HG03095 (cell line): ENCODE measurements around the gene KIRREL3.

ENCODE experiments used
- ATAC-seq: cut with Tn5 transposase; IDR thresholded peaks from one replicate; pipeline ENCODE4 v1.9.1; 2021; ENCODE audit warnings: moderate library complexity; ENCODE audit not compliant: unreplicated experiment

Gene KIRREL3

GRCh38 chr11:126498281-126498680 lies 502.3 kb downstream of the KIRREL3 start:
- ATAC-seq: no peak

DNA sequence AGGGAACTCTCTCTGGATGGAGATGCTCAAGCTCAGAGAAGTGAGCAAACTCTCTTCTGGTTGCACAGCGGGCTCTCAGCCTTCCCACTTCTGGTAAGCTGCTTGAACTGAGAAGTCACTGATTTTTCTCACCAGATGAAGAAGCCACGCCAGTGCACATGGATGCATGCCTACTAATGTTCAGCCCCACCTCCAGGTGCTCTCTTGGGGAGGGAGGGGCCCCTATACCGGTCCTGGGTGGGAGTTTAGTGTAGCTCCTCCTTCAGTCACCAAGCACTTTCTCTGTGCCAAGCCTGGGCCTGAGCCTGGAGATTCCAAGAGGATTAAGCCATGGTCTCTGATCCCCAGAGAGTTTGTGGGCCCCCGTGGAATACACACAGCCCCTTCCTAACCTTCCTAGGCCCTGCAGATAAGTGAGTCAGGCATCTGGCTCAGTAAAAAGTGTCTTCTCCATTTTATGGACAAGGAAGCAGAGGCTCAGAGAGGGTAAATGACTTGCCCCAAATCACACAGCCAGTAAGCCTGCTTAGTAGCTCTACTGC lies 502.9 kb downstream of the KIRREL3 start:
- no peak for ATAC-seq

DNA sequence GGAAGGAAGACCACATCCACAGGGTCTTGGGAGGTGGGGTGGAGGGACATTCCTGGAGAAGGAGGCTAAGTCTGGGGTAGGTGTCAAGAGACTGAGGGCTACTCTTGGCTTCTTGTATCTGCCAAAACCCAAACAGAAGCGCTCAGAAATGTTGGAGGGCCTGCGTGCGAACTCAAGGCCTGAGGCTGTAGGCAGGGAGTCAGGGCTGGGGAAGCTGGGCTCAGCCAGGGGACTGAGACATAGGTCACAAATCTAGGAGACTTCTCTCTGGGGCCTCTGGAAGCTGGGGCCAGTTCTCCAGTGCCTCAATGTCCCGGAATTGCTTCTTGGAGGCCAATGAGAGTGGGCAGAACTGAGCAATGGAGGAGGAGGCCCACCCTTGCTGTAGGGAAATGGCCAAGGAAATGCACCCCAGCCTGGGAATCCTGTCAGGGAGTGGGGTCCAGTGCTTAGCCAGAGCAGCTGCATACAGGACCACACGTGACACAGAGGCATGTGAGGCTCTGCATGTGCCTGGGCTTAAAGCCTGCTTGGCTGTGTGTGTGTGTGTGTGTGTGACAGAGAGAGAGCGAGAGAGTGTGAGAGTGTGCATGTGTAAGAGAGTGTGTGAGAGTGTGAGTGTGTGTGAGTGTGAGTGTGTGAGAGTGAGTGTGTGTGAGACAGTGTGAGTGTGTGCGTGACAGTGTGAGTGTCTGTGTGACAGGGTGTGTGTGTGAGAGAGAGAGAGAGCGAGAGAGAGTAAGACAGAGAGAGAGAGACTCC lies 503.8 kb downstream of the KIRREL3 start:
- no peak for ATAC-seq

DNA sequence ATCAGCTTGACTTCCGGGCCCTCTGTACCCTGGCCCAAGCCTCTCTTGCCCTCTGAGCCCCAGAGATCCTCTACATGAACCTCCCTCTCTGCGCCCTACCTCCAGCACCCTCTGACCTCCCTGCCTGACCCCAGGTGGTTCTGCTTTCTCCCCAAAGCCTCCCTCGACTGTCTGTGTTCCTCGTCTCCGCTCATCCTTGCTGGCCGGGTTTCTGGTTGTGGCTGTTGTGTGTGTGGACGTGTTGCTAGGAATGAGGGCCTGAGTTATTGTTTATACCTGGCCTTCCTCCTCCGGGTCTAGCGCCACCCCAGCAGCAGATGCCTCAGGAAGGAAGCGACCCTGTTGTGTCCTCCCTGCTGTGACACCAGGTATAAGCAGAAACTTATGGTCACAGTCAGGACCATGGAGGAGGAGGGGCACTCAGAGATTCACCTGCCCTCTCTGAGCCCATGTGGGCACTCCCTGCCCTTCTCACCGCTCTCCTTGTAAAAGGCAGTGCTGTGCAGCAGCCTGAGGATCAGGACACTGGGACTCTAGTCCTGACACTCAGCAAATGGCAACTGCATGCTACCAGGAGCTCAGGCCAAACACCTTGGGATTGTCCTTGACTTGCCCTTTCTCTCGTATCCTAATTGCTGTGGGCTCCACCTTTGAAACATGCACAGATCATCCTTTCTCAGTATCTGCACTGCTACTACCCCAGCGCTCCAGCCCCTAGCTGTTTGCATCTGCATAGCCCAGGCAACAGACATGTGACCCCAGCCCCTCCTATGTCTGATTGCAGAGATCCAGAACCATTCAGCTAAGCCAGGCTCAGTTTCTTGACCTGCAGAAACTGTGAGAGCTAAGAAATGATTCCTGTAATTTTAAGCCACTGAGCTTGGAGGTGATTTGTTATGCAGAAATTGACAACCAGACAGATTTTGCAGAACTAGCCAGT lies 505.0 kb downstream of the KIRREL3 start:
- ATAC-seq: no peak

DNA sequence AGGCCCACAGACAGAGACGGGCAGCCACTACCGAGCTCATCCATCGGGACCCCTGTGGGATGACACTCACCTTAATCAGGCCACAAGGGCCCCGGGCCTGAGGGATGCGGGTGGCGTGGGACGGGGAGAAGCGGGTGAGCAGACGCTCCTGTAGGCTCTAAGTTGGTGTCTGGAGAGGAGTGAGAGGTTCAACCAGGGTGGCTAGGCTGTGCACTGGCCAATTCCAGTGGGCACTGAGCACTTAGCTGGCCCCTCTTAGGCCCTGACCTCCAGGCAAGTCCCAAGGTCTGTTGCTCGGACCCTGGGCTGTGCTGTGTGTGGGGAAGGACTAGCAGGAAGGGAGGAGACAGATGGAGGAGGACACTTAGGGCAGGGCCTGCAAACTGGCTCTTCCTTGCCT lies 505.7 kb downstream of the KIRREL3 start:
- no peak for ATAC-seq

GRCh38 chr11:126492331-126493082 lies 508.1 kb downstream of the KIRREL3 start:
- ATAC-seq: no peak

GRCh38 chr11:126491092-126491491 lies 509.5 kb downstream of the KIRREL3 start:
- no peak for ATAC-seq

DNA sequence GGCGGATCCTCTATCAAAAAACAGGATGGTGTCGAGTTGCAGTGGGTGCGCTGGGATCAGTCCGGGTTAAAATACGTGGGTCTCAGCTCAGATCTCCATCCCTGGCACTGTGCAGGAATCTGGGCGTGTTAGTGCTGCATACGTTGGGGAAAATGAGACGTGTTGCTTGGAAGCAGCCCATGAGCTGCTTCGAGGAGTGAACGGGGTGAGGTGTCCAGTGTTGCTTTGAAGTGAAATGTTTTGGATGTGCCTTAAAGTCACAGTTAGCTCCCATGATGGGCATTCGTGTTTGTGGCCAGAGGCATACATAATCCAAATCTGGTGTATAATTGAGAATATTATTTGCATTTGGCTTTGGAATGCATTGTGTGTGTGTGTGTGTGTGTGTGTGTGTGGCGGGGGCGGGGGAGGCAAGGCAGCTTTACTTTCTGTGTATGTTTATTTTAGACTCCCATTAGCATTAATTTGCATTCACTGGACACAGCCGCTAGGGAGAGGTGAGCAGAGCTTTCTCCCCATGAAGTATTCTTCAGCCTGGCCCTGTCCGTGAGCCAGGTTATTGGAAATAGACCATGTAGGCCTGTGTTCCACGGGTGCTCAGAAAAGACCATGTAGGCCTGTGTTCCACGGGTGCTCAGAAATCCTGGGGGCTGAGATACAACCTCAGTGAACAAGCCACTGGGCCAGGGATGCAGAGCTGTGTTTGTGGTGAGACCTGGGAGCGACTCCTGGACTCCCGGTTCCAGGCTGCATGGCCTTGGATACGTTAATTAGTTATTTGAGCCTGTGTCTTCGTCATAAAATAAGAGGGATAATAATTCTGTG lies 510.5 kb downstream of the KIRREL3 start:
- no peak for ATAC-seq

GRCh38 chr11:126488591-126489370 lies 511.8 kb downstream of the KIRREL3 start:
- no peak for ATAC-seq

DNA sequence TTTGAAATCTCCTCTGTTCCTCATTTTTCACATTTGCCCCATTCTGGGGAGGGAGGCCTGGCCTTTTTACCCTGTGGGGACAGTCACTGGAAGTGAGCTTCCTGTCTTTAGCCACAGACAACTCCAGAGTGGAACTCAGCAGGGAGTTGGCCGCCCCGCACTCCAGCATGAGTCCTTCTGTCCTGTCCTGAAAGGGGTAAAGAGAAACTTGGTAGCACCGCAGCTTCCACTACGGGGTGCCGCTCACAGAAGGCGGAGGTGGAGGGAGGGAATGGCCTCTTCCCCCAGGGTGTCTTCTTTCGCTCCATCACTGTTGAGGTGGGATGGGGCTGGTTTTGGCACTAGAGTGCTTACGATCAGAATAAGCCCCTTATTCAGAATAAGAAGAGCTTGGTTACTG lies 512.9 kb downstream of the KIRREL3 start:
- no peak for ATAC-seq

DNA sequence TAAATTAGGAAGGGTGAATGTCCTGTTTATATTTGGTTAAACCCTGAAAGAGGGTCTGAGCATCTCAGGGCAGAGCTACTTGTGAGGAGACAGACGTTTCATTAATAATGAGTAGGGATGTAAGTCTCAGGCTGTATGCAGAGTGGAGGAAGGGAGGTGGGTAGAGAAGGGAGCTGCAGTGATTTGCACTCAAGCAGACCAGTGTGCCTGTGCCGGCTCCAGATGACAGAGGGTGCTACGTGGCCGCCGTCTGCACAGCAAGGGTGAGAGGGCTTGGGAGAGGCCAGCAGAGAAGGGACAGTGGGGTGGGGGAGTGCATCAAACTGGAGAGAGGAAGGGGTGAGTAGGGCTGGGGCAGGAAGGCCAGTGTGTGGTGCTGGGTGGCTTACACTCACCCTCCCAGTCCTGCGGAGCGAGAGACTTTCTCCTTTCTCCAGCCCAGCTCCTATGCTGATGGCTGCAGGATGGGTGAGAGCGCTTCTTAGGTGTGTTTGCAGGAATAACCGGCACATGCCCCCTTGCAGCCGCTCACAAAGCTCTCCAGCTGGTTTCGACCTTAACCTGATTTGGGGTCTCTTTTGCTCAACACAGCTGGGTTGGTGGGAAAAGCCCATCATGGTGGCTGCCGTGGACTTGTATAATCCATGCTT lies 514.5 kb downstream of the KIRREL3 start:
- no peak for ATAC-seq

DNA sequence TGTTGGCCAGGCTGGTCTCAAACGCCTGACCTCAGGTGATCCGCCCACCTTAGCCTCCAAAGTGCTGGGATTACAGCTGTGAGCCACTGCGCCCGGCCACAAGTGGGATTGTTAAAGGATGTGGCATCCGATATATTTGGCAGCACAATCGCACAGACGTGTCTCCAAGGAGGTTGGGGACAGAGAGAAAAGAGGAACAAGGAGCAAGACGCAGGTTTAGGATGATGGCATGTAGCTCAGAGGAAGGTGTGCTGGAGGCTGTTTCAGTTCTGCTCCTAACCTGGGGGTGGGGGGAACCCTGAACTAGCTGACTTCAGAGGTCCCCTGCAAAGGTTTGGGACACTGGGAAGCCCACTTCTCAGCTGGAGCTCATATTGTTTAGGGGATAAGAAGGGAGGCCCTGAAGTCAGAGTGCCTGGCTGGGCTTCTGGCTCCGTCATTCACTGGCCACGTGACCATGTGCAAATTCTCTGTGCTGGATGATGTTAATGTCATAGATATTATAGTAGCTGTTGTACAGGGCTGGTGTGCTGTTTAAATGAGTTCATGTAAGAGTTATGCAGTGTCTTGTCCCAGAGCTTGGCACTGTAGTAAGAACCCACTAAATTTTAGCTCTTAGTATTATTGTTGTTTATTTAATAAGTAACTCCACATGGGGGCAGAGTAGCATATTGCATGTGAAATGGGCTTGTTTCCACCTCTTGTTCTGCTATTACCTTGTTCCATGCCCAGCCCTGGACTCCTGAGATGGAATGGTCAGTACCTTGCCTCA lies 515.4 kb downstream of the KIRREL3 start:
- peak; percentile 64 for ATAC-seq

DNA sequence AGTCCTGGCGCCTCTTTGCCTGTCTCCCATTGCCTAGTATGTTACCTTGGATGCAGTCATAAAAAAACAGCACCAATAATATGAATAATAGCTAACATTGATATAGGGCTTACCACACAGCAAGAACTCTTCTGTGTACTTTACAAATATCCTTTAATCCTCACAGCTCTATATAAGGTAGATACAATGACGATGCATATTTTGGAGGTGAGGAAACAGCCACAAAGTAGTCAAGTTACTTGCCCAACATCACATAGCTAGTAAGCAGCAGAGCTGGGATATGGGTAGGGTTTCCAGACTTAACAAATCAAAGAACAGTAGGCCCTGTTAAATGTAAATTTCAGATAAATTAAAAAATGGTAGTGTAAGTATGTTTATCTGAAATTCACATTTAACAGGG lies 516.3 kb downstream of the KIRREL3 start:
- no peak for ATAC-seq

GRCh38 chr11:126483621-126484195 lies 516.9 kb downstream of the KIRREL3 start:
- no peak for ATAC-seq

- no peak for ATAC-seq
Measured at GRCh38 chr11:126482586-126483108, 517.9 kb downstream of the KIRREL3 start.

DNA sequence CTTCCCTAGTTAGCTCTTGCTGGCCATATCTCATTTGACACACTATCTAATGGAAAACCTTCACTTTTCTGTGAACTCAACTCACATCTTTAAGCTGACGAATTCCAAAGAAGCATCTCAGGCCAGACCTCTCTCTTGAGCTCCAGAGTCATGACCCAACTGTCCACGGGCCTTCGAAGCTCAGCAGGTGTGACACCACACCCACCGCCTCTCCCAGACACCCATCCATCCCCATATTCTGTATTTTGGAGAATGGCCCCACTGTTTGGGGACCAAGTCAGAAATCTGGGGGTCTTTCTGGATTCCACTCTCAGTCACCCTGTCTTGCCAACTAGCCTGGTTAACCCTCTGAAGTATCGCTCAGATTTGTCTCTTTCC lies 519.3 kb downstream of the KIRREL3 start:
- no peak for ATAC-seq

DNA sequence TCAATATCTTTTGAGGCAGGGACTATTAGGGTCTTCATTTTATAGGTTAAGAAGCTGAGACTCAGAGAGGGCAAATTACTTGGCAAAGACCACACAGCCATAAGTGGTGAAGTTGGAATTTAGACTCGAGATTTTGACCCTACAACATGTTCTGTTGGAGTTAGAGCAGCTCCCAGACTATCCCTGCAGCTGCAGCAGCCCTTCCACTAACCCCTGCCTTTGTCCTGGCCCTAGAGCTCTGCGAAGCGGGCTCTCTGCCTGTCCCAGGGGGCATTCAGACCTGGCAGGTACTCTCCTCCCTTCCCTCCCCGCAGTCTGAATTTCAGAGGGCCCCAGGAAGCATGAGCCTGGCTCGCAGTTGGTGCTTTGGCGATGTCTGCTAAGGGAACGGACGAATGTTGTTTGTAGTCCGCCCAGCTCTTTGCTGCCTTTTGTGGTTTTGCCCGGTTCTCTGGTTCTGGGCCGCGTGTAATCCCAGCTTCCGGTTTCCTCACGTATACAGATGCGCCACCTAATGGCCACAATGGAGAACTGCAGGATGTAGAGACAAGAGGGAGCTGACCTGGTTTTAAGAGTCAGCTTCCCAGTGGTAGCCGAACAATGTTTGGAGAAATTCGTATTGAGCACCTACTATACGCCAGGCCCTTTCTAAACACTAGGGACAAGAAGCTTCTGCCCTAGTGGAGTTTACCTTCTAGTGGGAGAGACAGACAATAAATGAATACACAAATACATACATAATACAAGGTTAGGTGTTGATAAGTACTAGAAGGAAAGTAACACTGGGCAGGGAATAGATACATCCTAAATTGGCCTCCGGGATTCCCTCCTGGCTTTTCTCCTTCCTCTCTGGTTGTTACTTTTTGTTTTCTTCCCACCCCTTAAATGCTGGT lies 519.9 kb downstream of the KIRREL3 start:
- peak; percentile 64 for ATAC-seq
